H54 (cell line): ENCODE data around the gene KIF1A.

Experiments used
- DNase-seq: peaks from one replicate; pipeline ENCODE4 v3.0.0; 2011; ENCODE audit warnings: low spot score, mixed read lengths; ENCODE audit not compliant: insufficient read length
- FAIRE-seq: peaks from 3 replicates; lab custom pipeline; 2011; peaks lifted over from hg19 to GRCh38; lab: Jason Lieb, UNC
- POLR2A ChIP-seq: IDR thresholded peaks from 2 replicates; pipeline ENCODE4 v1.6.1; 2011; ENCODE audit warnings: low read depth, mild to moderate bottlenecking, low read length

Gene KIF1A

GRCh38 chr2:240837621-240838020 lies 17.6 kb upstream of the KIF1A start:
- no peak for TF ChIP-seq POLR2A
- DNase-seq: no peak
- no peak for FAIRE-seq

GRCh38 chr2:240836781-240837467 lies 16.9 kb upstream of the KIF1A start:
- no peak for TF ChIP-seq POLR2A
- DNase-seq (peak; percentile 69), FAIRE-seq (no peak)

GRCh38 chr2:240835528-240835927 lies 15.5 kb upstream of the KIF1A start:
- DNase-seq (no peak), FAIRE-seq (no peak)
- TF ChIP-seq POLR2A: no peak

GRCh38 chr2:240834377-240834975 lies 14.5 kb upstream of the KIF1A start:
- FAIRE-seq (no peak), DNase-seq (no peak)
- no peak for TF ChIP-seq POLR2A

GRCh38 chr2:240833724-240834285 lies 13.8 kb upstream of the KIF1A start:
- FAIRE-seq (no peak), DNase-seq (no peak)
- no peak for TF ChIP-seq POLR2A

GRCh38 chr2:240832921-240833494 lies 13.0 kb upstream of the KIF1A start:
- DNase-seq: no peak
- no peak for FAIRE-seq
- no peak for TF ChIP-seq POLR2A

GRCh38 chr2:240832205-240832727 lies 12.2 kb upstream of the KIF1A start:
- TF ChIP-seq POLR2A: no peak
- FAIRE-seq: no peak
- peak; percentile 98 for DNase-seq

GRCh38 chr2:240831594-240832204 lies 11.7 kb upstream of the KIF1A start:
- FAIRE-seq: no peak
- no peak for TF ChIP-seq POLR2A
- DNase-seq: no peak

- no peak for TF ChIP-seq POLR2A
- FAIRE-seq (no peak), DNase-seq (no peak)
These were observed 5.5 kb upstream of the KIF1A start for GRCh38 chr2:240825476-240825875.

GRCh38 chr2:240823449-240824336 lies 3.7 kb upstream of the KIF1A start:
- no peak for DNase-seq
- FAIRE-seq: no peak
- TF ChIP-seq POLR2A: no peak

GRCh38 chr2:240822280-240822847 lies 2.3 kb upstream of the KIF1A start:
- FAIRE-seq: no peak
- no peak for DNase-seq
- no peak for TF ChIP-seq POLR2A

GRCh38 chr2:240821429-240821778 lies 1.4 kb upstream of the KIF1A start:
- no peak for FAIRE-seq
- TF ChIP-seq POLR2A: no peak
- no peak for DNase-seq
